Nephron progenitor cell (in vitro differentiated cells): ENCODE data around the gene PRKACB.

Experiments
- DNase-seq: peaks from one replicate; pipeline ENCODE4 v3.0.0; 2021
- H3K27ac Mint-ChIP-seq: 2 replicates; pipeline ENCODE4 v1.8.0; 2021; ENCODE audit warnings: mild to moderate bottlenecking, moderate library complexity, mixed read lengths
- H3K27me3 Mint-ChIP-seq: 2 replicates; pipeline ENCODE4 v1.8.0; 2021; ENCODE audit warnings: mild to moderate bottlenecking, low read depth, mixed read lengths; ENCODE audit not compliant: poor library complexity
- H3K36me3 Mint-ChIP-seq: 2 replicates; pipeline ENCODE4 v1.8.0; 2021; ENCODE audit warnings: low read depth, mixed read lengths
- H3K4me1 Mint-ChIP-seq: 2 replicates; pipeline ENCODE4 v1.8.0; 2021; ENCODE audit warnings: mixed read lengths
- H3K4me3 Mint-ChIP-seq: 2 replicates; pipeline ENCODE4 v1.8.0; 2021; ENCODE audit warnings: mild to moderate bottlenecking, moderate library complexity, mixed read lengths
- H3K9me3 Mint-ChIP-seq: 2 replicates; pipeline ENCODE4 v1.8.0; 2021; ENCODE audit warnings: mild to moderate bottlenecking, moderate library complexity, mixed read lengths
- CTCF ChIP-seq: fragments of 200-600 bp; sonication (generic); IDR thresholded peaks from 2 replicates; pipeline ENCODE4 v1.5.0; 2021; ENCODE audit warnings: antibody characterized with exemption

The PRKACB gene

GRCh38 chr1:84107955-84108354, 36.1 kb upstream of the PRKACB start:
- DNase-seq = no peak
- H3K4me1 Mint-ChIP-seq = peaks cover 11% of the 10 kb centered on the region
- TF ChIP-seq CTCF = no peak
- peaks cover 25% of the 10 kb centered on the region for H3K9me3 Mint-ChIP-seq
- H3K4me3 Mint-ChIP-seq = no peak overlapping the region
- H3K36me3 Mint-ChIP-seq = peaks cover 47% of the 10 kb centered on the region
- no peaks in the 10 kb centered on the region for H3K27me3 Mint-ChIP-seq
- H3K27ac Mint-ChIP-seq = no peak overlapping the region

- Mint-ChIP-seq H3K4me1 (peaks cover 2% of the 10 kb centered on the region), H3K9me3 (peaks cover 25% of the 10 kb centered on the region), H3K4me3 (no peak overlapping the region), H3K36me3 (peaks cover 47% of the 10 kb centered on the region), H3K27me3 (no peaks in the 10 kb centered on the region), H3K27ac (no peak overlapping the region)
- no peak for TF ChIP-seq CTCF
- DNase-seq = no peak
Measured at GRCh38 chr1:84108900-84109578, 35.0 kb upstream of the PRKACB start.

GRCh38 chr1:84110629-84111028, 33.4 kb upstream of the PRKACB start:
- Mint-ChIP-seq H3K9me3 (peaks cover 25% of the 10 kb centered on the region), H3K4me3 (no peak overlapping the region), H3K27ac (no peak overlapping the region), H3K36me3 (peaks cover 46% of the 10 kb centered on the region), H3K27me3 (no peaks in the 10 kb centered on the region), H3K4me1 (no peaks in the 10 kb centered on the region)
- no peak for TF ChIP-seq CTCF
- DNase-seq = no peak

GRCh38 chr1:84116558-84116957, 27.5 kb upstream of the PRKACB start:
- H3K27me3 Mint-ChIP-seq = no peaks in the 10 kb centered on the region
- no peak overlapping the region for H3K4me3 Mint-ChIP-seq

GRCh38 chr1:84117868-84118267, 26.2 kb upstream of the PRKACB start:
- TF ChIP-seq CTCF = no peak
- H3K4me3 Mint-ChIP-seq = no peak overlapping the region
- no peak for DNase-seq
- H3K27me3 Mint-ChIP-seq = no peaks in the 10 kb centered on the region
- peaks cover 23% of the 10 kb centered on the region for H3K4me1 Mint-ChIP-seq
- peaks cover 6% of the 10 kb centered on the region for H3K9me3 Mint-ChIP-seq
- no peak overlapping the region for H3K27ac Mint-ChIP-seq
- peaks cover 40% of the 10 kb centered on the region for H3K36me3 Mint-ChIP-seq

More at GRCh38 chr1:84116558-84116957, 27.5 kb upstream of the PRKACB start:
- Mint-ChIP-seq H3K9me3 (peaks cover 6% of the 10 kb centered on the region), H3K27ac (no peak overlapping the region), H3K4me1 (peaks cover 10% of the 10 kb centered on the region), H3K36me3 (peaks cover 44% of the 10 kb centered on the region)
- no peak for TF ChIP-seq CTCF
- DNase-seq = no peak

GRCh38 chr1:84121360-84121759, 22.7 kb upstream of the PRKACB start:
- peak overlapping the region; percentile 91 for H3K27ac Mint-ChIP-seq
- H3K4me1 Mint-ChIP-seq = peaks cover 26% of the 10 kb centered on the region
- H3K9me3 Mint-ChIP-seq = peaks cover 9% of the 10 kb centered on the region
- no peak for DNase-seq
- no peaks in the 10 kb centered on the region for H3K27me3 Mint-ChIP-seq
- peak overlapping the region; percentile 4 for H3K4me3 Mint-ChIP-seq
- H3K36me3 Mint-ChIP-seq = peaks cover 49% of the 10 kb centered on the region
- TF ChIP-seq CTCF = no peak
